HL-60 (cell line): Measurements from ENCODE around the gene LSS.
A peak's percentile ranks its signal among the peaks of the same experiment; 100 is the strongest.
"Not testable (repeated sequence)": the region's sequence is repeated elsewhere in the genome, so short reads cannot be mapped to it uniquely, and the experiment has no call there.

Experiments
- DNase-seq, 2 experiments: peaks; one replicate each; pipeline ENCODE4 v3.0.0-alpha.2; 2010 to 2020; ENCODE audit warnings: low read depth in 1 of 2, low spot score in 1 of 2
- H3K27ac ChIP-seq: fragments of 250-450 bp; sonication (Bioruptor Pico); replicated peaks from 2 replicates; pipeline ENCODE4 v1.5.1; 2020; ENCODE audit warnings: mild to moderate bottlenecking, moderate library complexity
- H3K27me3 ChIP-seq: fragments of 250-450 bp; sonication (Bioruptor Pico); 2 replicates; pipeline ENCODE4 v1.5.1; 2021; ENCODE audit warnings: mild to moderate bottlenecking, moderate library complexity; ENCODE audit not compliant: insufficient read depth, poor library complexity, severe bottlenecking
- H3K4me3 ChIP-seq: replicated peaks from 2 replicates; pipeline ENCODE4 v1.5.1; 2011; ENCODE audit warnings: mild to moderate bottlenecking, control low read depth, low read length; ENCODE audit not compliant: insufficient read depth
- CTCF ChIP-seq: IDR thresholded peaks from one replicate; pipeline ENCODE4 v1.5.1; 2011; ENCODE audit warnings: low read length, control low read depth, inconsistent platforms; ENCODE audit not compliant: insufficient read depth
- GABPA ChIP-seq: IDR thresholded peaks from 2 replicates; pipeline ENCODE4 v1.6.1; 2012; ENCODE audit warnings: low read depth
- POLR2AphosphoS5 ChIP-seq: IDR thresholded peaks from 2 replicates; pipeline ENCODE4 v1.6.1; 2012; ENCODE audit warnings: low read depth
- SPI1 ChIP-seq: IDR thresholded peaks from 2 replicates; pipeline ENCODE4 v1.6.1; 2012; ENCODE audit warnings: low read depth, mild to moderate bottlenecking, borderline replicate concordance
- TF ChIP-seq, protein P1 (sequence below): IDR thresholded peaks from 2 replicates; pipeline ENCODE4 v1.6.1; 2012; ENCODE audit warnings: low read depth; ENCODE audit not compliant: insufficient replicate concordance

LSS gene

DNA sequence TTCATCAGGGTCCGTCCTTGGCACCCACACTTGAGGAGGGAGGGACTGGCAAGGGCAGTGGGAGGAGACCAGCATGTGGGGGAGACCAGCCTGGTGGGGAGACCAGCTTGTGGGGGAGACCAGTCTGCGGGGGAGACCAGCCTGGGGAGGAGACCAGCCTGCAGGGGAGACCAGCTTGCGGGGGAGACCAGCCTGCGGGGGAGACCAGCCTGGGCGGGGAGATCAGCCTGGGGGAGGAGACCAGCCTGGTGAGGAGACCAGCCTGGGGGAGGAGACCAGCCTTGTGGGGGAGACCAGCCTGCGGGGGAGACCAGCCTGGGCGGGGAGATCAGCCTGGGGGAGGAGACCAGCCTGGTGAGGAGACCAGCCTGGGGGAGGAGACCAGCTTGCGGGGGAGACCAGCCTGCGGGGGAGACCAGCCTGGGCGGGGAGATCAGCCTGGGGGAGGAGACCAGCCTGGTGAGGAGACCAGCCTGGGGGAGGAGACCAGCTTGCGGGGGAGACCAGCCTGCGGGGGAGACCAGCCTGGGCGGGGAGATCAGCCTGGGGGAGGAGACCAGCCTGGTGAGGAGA, 45.2 kb downstream of the LSS start:
- H3K4me3 ChIP-seq = peak overlapping the region; percentile 61; the same call in 1 of the 2 replicates
- not testable (repeated sequence) for H3K27me3 ChIP-seq
- DNase-seq = peak; percentile 55 to 57
- H3K27ac ChIP-seq = peak overlapping the region; percentile 30; the same call in 1 of the 2 replicates
- TF ChIP-seq POLR2AphosphoS5 = 0 out of 2 replicates have a peak, but pooled peaks have one; percentile 39

- no peak overlapping the region for H3K4me3 ChIP-seq
- no peak for DNase-seq
- peak overlapping the region; percentile 30; the same call in 1 of the 2 replicates for H3K27ac ChIP-seq
- H3K27me3 ChIP-seq = peaks cover 3% of the 10 kb centered on the region
- TF ChIP-seq POLR2AphosphoS5 (no peak), CTCF (no peak), SPI1 (no peak), GABPA (no peak)
- TF ChIP-seq, protein P1, sequence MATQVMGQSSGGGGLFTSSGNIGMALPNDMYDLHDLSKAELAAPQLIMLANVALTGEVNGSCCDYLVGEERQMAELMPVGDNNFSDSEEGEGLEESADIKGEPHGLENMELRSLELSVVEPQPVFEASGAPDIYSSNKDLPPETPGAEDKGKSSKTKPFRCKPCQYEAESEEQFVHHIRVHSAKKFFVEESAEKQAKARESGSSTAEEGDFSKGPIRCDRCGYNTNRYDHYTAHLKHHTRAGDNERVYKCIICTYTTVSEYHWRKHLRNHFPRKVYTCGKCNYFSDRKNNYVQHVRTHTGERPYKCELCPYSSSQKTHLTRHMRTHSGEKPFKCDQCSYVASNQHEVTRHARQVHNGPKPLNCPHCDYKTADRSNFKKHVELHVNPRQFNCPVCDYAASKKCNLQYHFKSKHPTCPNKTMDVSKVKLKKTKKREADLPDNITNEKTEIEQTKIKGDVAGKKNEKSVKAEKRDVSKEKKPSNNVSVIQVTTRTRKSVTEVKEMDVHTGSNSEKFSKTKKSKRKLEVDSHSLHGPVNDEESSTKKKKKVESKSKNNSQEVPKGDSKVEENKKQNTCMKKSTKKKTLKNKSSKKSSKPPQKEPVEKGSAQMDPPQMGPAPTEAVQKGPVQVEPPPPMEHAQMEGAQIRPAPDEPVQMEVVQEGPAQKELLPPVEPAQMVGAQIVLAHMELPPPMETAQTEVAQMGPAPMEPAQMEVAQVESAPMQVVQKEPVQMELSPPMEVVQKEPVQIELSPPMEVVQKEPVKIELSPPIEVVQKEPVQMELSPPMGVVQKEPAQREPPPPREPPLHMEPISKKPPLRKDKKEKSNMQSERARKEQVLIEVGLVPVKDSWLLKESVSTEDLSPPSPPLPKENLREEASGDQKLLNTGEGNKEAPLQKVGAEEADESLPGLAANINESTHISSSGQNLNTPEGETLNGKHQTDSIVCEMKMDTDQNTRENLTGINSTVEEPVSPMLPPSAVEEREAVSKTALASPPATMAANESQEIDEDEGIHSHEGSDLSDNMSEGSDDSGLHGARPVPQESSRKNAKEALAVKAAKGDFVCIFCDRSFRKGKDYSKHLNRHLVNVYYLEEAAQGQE = no peak
These were observed 45.8 kb downstream of the LSS start for GRCh38 chr21:46182548-46183336.

GRCh38 chr21:46181953-46182547, 46.5 kb downstream of the LSS start:
- Histone ChIP-seq H3K4me3 (no peak overlapping the region), H3K27me3 (peaks cover 3% of the 10 kb centered on the region), H3K27ac (no peak overlapping the region; the same call in 1 of the 2 replicates)
- no peak for DNase-seq
- TF ChIP-seq POLR2AphosphoS5 = no peak

DNA sequence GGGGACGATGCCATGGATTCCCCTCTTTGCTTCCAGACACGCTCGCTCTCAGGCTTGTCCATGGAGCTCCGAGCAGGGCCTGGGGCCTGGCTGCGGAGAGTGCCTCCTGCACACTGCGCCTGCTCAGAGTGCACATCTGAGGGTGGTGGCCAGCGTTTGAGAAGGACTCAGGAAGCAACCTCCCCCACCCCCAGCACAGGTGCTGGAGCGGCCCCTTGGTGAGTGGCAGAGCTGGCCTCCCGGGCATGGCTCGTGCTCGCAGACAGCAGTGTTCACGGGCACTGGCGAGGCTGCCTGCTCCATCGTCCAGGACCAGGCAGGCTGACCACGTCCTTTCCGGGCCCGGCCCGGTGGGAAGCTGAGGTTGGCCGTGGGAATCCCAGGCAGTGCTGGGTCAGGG, 47.1 kb downstream of the LSS start:
- no peak overlapping the region; the same call in 1 of the 2 replicates for H3K27ac ChIP-seq
- no peak for TF ChIP-seq GABPA
- no peak for TF ChIP-seq SPI1
- TF ChIP-seq CTCF = no peak
- no peak for TF ChIP-seq POLR2AphosphoS5
- TF ChIP-seq, protein P1 = no peak
- DNase-seq = no peak

More for the DNA sequence above, 47.1 kb downstream of the LSS start:
- Histone ChIP-seq H3K4me3 (no peak overlapping the region), H3K27me3 (peaks cover 3% of the 10 kb centered on the region)
